AG20443 (cell line): ENCODE data around the gene DPF1.
"Not testable (repeated sequence)": the region's sequence is repeated elsewhere in the genome, so short reads cannot be mapped to it uniquely, and the experiment has no call there.

ENCODE experiments used
- DNase-seq: peaks from one replicate; pipeline ENCODE4 v3.0.0; 2012; ENCODE audit warnings: low spot score, mixed read lengths

Gene DPF1

DNA sequence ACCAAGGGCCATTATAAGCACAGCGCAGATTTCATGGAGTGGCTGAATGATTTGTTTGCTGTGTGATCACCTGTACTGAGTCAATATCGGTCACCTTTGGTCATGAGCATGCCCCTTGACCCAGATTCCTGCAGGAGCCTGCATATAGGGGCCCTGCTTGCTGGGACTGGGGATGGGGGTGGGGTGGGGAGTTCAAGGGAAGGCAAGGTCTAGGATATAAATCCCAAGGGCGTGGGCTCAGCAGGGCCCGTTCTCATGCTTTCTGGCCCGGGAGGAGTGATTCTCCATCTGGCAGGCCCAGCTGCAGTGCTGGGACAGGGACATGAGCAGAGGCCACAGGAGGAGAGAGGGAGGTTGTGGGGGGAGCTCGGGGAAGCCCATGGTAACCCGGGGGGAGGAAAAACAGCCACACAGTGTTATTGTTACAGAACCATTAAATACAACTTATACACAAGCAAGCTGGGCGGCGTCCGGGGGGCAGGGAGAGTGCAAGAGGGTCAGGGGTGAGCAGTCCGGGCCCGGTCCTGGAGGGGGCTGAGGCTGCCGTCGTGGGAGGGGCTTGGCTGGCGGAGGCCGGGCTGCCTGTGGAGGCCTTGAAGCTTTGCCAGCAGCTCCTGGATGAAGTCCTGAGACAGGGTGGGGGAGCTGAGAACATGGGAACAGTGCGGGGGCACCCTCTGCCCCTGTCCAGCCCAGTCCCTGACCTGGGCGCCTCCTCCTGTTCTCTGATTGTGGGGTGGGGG, 27.0 kb upstream of the DPF1 start:
- no peak for DNase-seq

DNA sequence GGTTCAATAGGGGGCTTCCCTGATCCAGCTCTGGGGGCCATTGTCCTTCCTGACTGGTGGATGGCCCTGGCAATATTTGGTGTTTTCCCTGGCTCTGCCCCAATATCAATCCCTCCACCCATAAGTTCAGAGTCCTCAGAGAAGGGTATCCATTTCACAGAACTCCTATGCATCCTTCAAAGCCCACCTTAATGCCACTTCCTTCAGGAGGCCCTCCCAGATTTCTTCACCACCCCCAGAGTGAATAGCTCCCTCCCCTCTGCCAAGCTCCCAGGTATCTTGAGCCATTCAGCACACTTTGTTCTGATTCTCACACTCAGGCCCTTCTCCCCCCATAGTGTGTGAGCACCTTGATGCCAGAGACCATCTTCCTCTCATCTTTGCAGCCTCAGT, 26.4 kb upstream of the DPF1 start:
- no peak for DNase-seq

DNA sequence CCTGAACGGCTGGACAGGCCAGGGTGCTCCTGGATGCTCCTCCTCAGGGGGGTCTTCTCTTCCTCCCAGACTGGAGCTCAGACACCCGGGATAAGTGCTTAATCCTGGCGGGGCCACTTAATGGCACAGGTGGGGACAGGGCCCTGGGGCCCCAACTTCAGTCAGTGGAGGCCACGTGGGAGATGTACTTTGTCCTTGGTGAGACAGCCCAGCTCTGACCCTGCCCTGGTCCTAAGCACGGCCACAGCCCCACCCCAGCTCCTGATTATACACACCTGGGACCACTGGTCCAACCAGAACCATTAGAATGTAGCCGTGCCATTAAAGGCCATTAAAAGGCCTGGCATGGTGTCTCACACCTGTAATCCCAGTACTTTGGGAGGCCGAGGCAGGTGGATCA, 24.4 kb upstream of the DPF1 start:
- no peak for DNase-seq

DNA sequence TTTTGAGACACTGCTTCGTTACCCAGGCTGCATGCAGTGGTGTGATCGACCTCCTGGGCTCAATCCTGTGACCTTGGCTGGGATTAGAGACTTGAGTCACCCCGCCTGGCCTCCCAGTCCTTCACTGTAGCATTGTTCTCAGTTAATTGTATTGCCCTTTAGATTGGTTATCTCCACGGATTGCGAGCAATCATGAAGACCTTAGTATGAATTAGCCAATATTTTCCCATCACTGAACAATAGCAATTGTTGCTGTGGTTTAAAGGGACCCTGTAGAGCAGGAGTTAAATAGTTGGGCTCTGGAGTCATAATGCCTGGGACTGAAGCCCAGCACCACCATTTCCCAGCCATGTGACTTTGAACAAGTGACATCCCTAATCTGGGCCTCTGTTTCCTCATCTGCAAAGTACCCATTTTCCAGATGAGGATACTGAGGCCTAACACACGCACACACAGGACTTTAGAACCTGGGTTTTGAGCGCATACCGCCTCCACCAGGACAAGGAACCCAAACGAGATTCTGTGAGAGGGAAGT, 23.8 kb upstream of the DPF1 start:
- DNase-seq, result peak; percentile 41

DNA sequence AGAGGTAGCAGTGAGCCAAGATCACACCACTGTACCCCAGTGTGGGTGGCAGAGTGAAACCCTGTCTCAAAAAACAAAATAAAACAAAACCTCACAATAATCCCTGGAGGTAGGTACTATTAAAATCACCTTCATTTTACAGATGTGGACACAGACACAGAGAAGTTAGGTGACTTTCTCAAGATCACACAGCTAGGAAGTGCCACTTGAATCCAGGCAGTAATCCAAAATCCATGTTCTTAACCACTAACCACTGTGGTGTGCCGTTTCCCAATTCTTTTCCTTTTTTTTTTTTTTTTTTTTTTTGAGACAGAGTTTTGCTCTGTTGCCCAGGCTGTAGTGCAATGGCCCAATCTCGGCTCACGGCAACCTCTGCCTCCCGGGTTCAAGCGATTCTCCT, 23.1 kb upstream of the DPF1 start:
- DNase-seq, result peak; percentile 42

DNA sequence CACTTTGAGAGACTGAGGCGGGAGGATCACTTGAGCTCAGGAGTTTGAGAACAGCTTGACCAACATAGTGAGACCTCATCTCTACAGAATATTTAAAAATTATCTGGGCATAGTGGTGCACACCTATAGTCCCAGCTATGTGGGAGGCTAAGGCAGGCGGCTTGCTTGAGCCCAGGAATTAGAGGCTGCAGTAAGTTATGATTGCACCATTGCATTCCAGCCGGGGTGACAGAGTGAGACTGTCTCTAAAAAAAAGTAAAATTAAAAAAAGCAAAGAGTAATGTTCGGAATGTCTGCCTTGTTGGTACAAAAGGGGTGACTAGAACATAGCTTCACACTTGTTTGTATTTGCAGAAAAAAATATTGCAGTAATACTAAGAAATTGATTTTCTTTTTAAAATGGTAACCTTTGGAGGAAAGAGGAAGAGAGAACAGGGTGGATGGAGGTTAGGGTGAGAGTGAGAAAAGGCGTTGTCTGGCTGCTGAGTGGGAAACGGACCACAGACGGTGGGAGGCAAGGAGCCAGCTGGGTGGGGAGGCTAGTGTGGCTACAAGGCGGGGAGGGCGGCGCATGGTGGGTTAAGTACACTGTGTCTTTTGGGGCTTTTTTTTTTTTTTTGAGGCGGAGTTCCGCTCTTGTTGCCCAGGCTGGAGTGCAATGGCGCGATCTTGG, 21.9 kb upstream of the DPF1 start:
- no peak for DNase-seq

DNA sequence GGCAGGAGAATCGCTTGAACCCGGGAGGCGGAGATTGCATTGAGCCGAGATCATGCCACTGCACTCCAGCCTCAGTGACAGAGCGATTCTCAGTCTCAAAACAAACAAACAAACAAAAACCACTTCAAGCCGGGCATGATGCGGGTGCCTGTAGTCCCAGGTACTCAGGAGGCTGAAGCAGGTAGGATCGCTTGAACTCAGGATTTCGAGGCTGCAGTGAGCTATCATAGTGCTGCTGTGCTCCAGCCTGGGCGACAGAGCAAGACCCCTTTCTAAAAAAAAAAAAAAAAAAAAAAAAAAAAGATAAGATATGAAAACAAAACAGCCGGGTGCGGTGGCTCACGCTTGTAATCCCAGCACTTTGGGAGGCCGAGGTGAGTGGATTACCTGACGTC, 19.3 kb upstream of the DPF1 start:
- no peak for DNase-seq

DNA sequence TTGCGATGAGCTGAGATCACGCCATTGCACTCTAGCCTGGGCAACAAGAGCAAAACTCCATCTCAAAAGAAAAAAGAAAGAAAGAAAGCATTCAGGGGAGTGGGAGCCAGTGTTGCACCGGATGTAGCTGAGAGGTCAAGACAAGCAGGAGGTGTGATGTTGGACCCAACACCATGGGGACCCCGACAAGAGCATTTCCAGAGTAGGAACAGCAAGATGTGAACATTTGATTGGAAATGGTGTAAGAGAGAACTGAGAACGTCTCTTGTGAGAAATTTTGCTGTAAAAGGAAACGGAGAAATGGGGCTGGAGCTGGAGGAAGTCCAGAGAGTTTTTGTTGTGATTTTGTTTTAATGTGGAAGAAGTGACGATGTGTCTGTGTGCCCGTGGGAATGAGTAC, 15.8 kb upstream of the DPF1 start:
- DNase-seq, result no peak

DNA sequence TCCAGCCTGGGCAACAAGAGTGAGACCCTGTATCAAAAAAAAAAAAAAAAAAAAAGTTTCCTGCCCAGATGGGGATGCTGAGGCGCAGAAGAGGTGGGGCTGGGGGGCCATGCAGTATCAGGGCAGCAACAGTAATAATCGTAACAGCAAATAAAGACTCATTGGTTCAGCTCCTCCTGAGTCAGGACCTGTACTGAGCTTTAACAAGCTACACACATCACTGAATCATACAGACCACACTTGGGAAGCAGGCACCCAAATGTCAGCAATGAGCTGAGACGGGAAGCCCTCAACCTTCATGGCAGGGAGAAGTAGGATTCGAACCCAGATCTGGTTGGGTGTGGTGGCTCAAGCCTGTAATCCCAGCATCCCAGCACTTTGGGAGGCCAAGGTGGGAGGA, 10.6 kb upstream of the DPF1 start:
- no peak for DNase-seq

DNA sequence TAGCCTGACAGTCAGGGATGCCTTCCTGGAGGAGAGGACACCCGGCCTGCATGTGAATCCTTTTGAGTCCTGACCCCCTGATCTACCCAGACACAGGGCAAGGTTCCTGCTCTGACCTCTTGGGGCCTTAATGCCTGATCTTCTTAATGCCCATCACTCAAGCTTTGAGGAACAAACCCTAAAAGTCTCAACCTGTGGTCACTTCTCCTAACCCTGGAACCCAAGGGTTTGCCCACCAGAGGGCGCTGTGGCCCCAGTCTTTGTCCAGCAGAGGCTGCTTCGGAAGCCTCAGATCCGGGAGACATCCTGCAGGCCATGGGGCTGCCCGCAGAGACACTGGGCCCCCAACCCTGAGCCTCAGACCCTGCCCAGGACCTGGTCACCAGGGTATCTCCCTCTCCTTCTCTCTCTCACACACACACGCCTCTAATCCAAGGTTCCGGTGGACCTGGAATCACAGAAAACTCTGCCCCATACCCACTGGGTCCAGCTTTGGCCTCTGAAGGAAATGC, 9.8 kb upstream of the DPF1 start:
- DNase-seq, result peak; percentile 87

DNA sequence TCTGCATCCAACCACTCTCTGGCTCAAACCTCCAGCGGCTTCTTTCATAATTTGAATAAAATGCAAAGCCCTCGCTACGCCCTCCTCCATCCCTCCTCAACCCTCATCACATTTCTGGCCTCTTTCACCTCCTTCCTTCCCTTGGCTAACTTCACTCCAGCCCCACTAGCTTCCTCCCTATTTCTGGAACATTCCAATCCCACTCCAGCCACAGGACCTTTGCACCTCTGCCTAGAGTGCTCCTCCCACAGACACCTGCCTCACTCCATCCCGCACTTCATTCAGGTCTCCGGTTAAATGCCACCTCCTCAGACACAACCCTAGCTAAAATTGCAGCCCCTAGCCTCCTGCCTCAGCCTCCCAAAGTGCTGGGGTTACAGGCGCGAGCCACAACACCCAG, 7.9 kb upstream of the DPF1 start:
- no peak for DNase-seq

DNA sequence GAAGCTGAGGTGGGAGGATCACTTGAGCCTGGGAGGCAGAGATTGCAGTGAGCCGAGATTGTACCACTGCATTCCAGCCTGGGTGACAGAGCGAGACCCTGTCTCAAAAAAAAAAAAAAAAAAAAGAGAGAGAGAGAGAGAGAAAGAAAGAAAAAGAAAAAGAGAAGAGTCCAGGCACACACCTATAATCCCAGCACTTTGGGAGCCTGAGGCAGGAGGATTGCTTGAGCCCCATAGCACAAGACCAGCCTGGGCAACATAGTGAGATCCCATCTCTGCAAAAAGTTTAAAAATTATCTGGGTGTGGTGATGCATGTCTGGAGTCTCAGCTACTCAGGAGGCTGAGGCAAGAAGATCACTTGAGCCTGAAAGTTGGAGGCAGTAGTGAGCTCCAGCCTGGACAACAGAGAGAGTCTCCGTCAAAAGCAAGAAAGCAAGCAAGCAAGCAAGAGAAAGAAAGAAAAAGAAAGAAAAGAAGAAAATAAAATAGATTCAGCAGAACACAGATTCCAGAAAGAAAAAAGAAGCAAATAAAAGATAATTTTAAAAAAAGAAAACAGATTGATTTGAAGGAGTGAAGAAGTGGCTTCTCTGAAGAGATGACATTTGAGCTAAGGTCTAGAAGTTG, 6.6 kb upstream of the DPF1 start:
- not testable (repeated sequence) for DNase-seq

DNA sequence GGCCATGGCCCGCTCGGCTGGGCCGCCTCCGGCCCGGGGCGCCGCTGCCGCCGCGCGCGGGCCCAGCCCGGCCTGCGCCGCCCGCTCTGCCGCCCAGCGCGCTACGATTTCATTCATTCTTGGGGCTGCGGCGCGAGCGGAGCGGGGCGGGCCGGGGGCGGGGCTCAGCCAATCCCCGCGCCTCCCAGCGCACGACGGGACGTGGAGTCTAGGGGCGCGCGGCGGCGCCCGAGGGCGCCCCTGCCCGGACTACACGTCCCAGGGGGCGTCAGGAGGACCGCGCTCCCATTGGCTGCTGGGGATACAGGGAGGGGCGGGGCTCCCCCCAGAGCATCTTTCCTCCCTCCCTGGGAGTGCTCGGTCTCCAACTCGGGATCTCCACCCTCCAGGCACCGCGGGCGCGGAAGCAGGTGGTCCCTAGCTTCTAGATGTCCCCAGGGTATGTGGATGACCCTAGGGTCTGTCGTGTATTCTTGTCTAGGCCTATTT, 5.6 kb upstream of the DPF1 start:
- DNase-seq, result peak; percentile 90

DNA sequence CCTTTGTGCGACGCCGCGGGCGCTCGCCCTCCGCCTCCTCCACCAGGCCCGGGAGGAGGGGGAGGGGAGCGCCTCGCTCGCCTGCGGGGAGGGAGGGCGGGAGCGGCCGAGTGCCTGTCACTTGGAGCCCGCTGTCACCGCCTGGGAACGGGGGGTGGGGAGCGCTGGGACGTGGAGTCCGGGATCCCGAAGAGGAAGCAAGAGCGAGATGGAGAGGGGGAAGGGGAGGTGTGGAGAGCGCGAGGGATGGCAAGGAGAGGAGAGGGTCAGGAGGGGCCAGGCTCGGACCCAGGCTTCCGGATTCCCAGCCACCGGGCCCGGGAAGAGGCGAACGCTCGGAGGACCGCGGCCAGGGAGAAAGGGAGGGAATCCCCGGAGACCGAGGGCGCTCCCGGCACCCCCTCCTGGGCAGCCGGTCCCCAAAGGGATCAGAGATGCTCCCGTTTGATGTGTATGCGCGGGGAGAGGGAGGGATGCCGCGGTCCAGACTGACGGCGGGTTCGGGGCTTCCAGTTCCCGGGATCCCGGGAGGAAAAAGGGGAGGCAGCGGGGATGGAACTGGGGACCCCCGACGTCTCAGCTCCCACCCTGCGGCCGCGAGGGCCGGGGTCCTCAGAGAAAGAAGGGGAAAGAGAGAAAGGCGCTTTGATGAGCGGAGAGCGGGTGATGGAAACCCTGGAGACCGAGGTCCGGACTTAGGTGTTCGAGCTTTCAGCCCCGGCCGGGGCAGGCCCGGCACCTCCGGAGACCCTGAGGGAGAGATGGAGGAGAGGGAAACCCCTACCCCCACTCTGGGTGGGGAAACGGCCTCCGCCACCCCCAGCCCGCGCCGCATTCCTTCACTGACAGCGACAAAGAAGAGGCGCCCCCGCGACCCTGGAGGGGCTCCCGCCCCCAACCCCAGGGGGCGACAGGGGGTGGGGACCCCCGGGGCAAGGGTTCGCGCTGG, 4.7 kb upstream of the DPF1 start:
- no peak for DNase-seq

DNA sequence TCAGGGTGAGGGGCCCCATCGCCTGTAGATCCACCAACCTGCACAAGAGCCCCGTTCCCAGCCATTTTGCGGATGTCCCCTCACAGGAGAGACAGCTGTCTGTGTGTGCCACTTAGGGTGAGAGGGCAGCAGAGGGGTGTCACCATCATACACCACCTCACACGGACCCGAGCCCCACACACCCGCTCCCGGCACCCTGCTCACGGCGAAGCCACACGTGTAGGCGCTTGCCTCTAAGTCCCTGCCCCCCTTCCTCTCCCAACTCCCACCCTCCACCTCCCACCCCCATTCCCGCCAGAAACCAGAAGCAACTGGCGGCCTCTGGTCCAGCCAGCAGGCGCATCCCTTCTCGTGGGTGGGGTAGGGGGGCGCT, 4.0 kb upstream of the DPF1 start:
- no peak for DNase-seq

DNA sequence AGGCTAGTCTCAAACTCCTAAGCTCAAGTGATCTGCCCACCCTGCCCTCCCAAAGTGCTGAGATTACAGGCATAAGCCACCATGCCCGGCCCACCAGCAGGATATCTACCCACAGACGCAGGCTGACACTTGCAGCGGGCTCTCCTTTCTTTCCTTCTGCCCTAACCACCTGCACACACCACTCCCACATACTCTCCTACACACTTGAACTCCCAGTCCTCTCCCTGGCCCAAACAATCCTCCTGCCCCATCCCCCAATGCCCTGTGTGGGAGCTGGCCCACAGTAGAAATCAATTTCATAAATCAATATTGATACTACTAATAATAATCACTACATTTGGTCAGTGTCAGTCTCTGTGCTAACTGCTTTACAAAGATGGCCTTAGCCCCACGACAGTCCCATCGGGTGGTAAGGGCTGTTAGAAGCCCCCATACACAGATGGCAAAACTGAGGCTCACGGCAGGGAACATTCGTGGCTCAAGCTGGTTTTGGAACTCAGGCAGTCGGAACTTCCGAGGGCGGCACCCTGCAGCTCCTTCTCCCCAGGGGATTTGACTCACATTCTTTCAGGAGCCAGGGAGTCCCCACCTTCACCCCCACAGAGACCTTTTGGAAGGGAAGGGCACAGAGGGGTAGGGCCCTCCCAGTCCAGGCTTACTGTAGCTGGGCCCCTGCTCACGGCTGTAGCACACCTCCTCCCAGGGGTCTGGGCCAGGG, 3.4 kb upstream of the DPF1 start:
- no peak for DNase-seq

DNA sequence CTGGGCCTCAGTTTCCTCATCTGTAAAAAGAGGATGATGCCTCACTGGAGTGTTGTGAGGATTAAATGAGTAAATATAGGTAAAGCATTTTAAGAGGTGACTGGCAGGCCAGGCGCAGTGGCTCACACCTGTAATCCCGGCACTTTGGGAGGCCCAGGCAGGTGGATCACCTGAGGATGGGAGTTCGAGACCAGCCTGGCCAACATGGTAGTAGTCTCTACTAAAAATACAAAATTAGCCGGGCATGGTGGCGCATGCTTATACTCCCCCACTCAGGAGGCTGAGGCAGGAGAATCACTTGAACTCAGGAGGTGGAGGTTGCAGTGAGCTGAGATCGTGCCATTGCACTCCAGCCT, 819 bp upstream of the DPF1 start:
- DNase-seq, result not testable (repeated sequence)

DNA sequence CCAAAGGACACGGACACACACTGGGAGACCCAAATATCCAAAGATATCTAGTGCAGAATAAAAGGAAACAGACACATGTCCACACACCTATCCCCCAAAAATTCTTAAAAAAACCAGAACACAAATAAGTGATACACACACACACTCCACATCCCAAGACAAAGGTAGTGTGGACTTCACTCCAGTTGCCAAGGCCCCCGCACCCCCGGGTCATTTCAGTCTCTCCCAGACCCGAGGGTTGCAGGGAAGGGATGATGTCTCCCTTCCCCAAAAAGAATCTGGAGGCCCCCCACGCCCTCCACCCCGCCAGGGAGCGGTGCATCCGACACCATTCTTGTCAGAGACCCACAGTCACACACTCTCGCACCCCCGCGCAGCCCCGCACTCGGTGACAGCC, 407 bp downstream of the DPF1 start:
- DNase-seq, result no peak

DNA sequence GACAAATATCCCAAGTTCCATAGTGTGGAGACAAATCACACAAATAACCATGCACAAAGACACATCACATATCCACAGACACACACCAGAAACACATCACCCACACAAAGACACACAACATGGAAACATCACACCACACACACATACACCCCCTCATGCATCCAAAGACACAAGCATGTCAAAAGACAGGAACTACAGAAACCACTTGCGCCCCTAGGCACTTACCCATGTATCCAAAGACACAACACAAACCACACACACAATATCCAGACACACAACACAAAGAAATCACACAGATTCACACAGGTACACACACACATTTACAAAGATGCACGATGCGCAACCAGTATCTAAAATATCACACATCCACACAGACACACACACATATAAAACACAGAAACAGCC, 901 bp downstream of the DPF1 start:
- DNase-seq, result no peak

DNA sequence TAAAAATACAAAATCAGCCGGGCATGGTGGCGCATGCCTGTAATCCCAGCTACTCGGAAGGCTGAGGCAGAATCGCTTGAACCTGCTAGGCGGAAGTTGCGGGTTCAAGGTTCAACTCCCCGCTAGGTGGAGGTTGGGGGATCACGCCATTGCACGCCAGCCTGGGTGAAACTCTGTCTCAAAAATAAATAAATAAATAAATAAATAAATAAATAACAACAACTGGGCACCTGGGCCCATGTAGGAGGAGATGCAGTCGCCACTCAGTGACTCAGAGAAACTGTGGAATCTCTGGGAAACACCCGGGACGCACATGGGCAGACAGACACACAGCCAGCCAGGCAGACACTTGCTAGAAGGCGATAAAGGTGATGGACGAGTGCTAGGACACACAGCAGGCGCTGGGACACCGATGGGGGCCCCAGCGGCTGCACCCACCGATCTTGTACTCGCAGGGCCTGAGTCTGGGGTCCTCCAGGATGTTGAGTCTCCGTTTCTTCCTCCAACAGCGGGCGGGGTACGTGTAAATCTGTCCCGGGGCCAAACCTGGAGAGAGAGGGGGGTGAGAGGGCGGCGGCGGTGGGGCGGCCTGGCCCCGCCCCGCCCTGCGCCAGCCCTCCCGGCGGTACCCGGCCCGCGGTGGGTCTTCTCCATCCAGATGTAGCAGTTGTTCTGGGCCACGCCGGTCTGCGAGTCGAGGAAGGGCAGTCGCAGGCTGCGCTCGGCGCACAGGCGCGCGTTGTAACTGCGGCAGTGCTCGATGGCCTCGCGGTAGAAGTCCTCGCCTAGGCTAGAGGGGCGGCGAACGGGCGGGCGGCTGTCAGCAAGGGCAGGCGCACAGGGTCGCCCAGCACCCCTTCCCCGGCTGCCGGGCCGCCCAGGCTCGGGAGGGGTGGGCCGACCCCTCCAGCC, 1.8 kb downstream of the DPF1 start:
- DNase-seq, result no peak
